ENCODE data around the gene PLTP. TPM values are rescaled to one million over a fixed set of nuclear protein-coding genes. Genes with fewer than 3 reads are reported as not detected.

The PLTP gene
- total RNA-seq, 1 experiment from 2014 or later = 19.8 TPM

DNA sequence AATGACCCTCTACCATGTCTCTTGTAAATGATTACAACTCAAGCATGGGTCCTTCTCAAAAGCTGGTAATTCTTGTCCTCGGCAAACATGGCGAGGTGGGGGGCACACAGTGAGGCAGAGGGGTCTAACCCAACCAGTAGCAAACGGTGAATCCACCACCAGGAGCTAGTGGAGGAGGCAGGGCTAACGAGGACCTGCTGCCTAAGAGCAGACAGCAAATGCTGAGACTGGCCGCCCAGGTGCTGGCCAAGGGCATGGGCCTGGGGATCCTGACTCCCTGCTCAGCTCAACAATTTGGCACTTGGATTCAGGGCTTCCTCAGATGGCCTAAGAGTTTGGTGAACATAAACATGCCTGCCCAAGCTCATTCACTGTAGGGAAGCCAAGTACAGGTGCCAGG, 40.9 kb upstream of the PLTP start:
- Histone ChIP-seq H3K36me3 (ENCODE audit: insufficient read depth, low read length) (peaks cover 9% of the 10 kb centered on the region; the same call in 1 of the 2 replicates), H3K9me2 (replicated peaks; ENCODE audit: insufficient read depth, low read length) (no peaks in the 10 kb centered on the region), H3K27me3 (ENCODE audit: low read length) (no peaks in the 10 kb centered on the region), H3K79me2 (ENCODE audit: low read length) (no peaks in the 10 kb centered on the region), H3K9me3 (ENCODE audit: low read length) (no peaks in the 10 kb centered on the region), H3K4me3 (ENCODE audit: low read length) (no peak overlapping the region), H3K4me2 (ENCODE audit: low read depth, low read length, poor library complexity, severe bottlenecking) (no peak overlapping the region), H2AFZ (ENCODE audit: low read length) (no peak overlapping the region), H3K4me1 (ENCODE audit: low read length) (peaks cover 5% of the 10 kb centered on the region; the same call in 1 of the 2 replicates), H4K20me1 (ENCODE audit: insufficient read depth, low read depth, low read length) (no peaks in the 10 kb centered on the region), H3K9ac (ENCODE audit: low read length) (no peak overlapping the region), H3K27ac (ENCODE audit: low read length) (no peak overlapping the region)
- no peak for DNase-seq

DNA sequence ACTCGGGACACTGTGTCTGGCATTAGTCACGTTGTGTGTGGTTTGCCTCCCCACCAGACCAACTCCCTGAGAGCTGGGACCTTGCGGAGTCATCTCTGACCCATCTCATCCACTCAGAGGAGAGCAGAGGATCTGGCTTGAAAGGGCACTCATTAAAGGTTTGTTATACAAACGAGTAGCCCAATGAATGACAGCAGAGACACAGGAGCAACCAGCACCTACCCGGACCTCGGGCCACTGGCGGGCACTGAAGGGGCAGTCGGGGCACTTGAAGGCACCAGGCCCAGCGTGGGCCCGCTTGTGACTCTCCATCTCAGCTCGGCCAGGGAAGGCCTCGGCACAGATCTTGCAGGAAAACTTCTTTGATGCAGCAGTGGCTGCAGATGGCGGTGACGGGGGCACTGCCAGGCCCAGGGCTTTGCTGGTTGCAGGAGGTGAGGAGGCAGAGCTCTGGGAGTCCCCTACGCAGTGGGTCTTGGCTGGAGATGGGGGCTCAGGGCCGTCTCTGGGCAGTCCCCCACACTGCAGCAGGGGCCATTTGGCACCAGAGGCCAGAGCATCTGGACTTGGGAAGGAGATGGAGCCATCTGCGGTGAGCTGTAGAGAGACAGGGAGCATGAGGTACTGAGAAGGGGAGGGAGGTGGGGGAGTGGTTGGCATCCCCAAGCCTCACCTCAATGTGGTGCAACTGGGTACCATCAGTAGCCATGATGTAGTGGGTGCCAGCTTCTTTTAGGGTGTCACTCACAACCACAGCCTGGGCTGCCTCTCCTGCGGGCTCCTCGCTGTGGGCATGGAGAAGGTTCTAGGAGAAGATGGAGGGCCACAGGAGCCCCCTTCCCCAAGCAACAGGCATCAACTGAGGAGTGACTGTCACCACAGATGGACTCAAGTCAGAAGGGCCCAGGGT, 40.2 kb upstream of the PLTP start:
- Histone ChIP-seq H3K4me1 (ENCODE audit: low read length) (peaks cover 5% of the 10 kb centered on the region; the same call in 1 of the 2 replicates), H2AFZ (ENCODE audit: low read length) (no peak overlapping the region), H3K4me3 (ENCODE audit: low read length) (no peak overlapping the region), H3K4me2 (ENCODE audit: low read depth, low read length, poor library complexity, severe bottlenecking) (no peak overlapping the region), H3K9me2 (replicated peaks; ENCODE audit: insufficient read depth, low read length) (no peaks in the 10 kb centered on the region), H3K9me3 (ENCODE audit: low read length) (no peaks in the 10 kb centered on the region), H3K27ac (ENCODE audit: low read length) (no peak overlapping the region), H4K20me1 (ENCODE audit: insufficient read depth, low read depth, low read length) (no peaks in the 10 kb centered on the region), H3K9ac (ENCODE audit: low read length) (no peak overlapping the region), H3K36me3 (ENCODE audit: insufficient read depth, low read length) (peaks cover 9% of the 10 kb centered on the region; the same call in 1 of the 2 replicates), H3K79me2 (ENCODE audit: low read length) (no peaks in the 10 kb centered on the region), H3K27me3 (ENCODE audit: low read length) (no peaks in the 10 kb centered on the region)
- DNase-seq = no peak

DNA sequence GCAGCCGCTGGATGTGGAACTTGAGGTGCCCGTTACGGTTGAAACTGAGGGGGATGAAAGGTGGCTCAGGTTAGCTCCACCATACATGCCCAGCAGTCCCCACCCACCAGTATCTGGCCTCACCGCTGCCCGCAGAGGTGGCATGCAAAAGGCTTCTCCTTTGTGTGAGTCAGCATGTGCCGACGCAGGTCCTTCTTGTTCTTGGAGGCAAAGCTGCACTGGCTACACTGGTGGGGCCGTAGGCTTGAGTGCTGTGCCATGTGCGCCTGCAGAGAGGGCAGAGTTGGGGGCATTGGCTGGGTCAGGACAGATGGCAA, 38.3 kb upstream of the PLTP start:
- Histone ChIP-seq H3K36me3 (ENCODE audit: insufficient read depth, low read length) (peaks cover 9% of the 10 kb centered on the region), H3K79me2 (ENCODE audit: low read length) (no peaks in the 10 kb centered on the region), H3K9ac (ENCODE audit: low read length) (no peak overlapping the region), H3K9me3 (ENCODE audit: low read length) (no peaks in the 10 kb centered on the region), H4K20me1 (ENCODE audit: insufficient read depth, low read depth, low read length) (no peaks in the 10 kb centered on the region), H3K4me1 (ENCODE audit: low read length) (peaks cover 5% of the 10 kb centered on the region; the same call in 1 of the 2 replicates), H3K27ac (ENCODE audit: low read length) (no peak overlapping the region), H3K9me2 (replicated peaks; ENCODE audit: insufficient read depth, low read length) (no peaks in the 10 kb centered on the region), H3K4me3 (ENCODE audit: low read length) (no peak overlapping the region), H3K4me2 (ENCODE audit: low read depth, low read length, poor library complexity, severe bottlenecking) (no peak overlapping the region), H3K27me3 (ENCODE audit: low read length) (no peaks in the 10 kb centered on the region), H2AFZ (ENCODE audit: low read length) (no peak overlapping the region)
- DNase-seq = no peak

DNA sequence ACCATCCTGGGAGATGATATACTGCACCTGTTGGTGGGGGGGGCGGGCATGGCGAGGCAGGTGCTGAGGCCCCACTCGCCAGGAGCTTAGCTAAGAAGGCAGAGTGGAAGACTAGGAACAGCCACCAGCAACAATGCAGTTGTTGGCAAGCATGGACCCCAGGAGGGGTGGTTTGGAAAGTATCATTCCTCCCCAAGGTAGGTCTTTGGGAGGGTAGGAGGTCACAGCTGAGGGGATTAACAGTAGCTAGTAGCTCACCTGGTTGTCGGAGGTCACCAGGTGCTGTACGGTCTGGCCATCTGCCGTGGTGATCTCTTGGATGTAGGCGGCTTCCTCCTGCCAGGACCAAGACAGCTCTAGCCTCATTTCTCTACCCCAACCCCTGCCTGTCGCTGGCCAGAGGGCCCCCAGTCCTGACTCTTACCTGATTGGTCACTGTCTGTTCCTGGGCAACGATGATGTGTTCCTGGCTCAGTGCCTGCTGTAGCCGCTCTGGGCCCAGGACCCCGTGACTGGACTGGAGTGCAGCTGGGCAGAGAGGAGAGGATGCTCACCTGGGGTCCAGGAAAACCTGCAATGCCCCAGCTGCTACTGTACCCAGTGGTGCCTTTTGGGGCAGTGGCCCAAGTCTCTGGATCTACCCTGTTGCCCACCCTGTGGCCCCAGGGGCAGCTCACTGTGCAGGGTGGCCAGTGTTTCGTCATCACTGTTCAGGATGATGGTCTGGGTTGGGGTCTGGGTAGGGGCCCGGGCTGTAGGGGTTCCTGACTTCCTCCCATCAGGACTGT, 37.8 kb upstream of the PLTP start:
- Histone ChIP-seq H3K9me3 (ENCODE audit: low read length) (no peaks in the 10 kb centered on the region), H4K20me1 (ENCODE audit: insufficient read depth, low read depth, low read length) (no peaks in the 10 kb centered on the region), H3K4me2 (ENCODE audit: low read depth, low read length, poor library complexity, severe bottlenecking) (no peak overlapping the region), H3K9ac (ENCODE audit: low read length) (no peak overlapping the region), H3K27ac (ENCODE audit: low read length) (no peak overlapping the region), H3K27me3 (ENCODE audit: low read length) (no peaks in the 10 kb centered on the region), H3K79me2 (ENCODE audit: low read length) (no peaks in the 10 kb centered on the region), H2AFZ (ENCODE audit: low read length) (no peak overlapping the region), H3K36me3 (ENCODE audit: insufficient read depth, low read length) (peaks cover 11% of the 10 kb centered on the region), H3K4me1 (ENCODE audit: low read length) (peaks cover 5% of the 10 kb centered on the region; the same call in 1 of the 2 replicates), H3K4me3 (ENCODE audit: low read length) (no peak overlapping the region), H3K9me2 (replicated peaks; ENCODE audit: insufficient read depth, low read length) (no peaks in the 10 kb centered on the region)
- DNase-seq = no peak

DNA sequence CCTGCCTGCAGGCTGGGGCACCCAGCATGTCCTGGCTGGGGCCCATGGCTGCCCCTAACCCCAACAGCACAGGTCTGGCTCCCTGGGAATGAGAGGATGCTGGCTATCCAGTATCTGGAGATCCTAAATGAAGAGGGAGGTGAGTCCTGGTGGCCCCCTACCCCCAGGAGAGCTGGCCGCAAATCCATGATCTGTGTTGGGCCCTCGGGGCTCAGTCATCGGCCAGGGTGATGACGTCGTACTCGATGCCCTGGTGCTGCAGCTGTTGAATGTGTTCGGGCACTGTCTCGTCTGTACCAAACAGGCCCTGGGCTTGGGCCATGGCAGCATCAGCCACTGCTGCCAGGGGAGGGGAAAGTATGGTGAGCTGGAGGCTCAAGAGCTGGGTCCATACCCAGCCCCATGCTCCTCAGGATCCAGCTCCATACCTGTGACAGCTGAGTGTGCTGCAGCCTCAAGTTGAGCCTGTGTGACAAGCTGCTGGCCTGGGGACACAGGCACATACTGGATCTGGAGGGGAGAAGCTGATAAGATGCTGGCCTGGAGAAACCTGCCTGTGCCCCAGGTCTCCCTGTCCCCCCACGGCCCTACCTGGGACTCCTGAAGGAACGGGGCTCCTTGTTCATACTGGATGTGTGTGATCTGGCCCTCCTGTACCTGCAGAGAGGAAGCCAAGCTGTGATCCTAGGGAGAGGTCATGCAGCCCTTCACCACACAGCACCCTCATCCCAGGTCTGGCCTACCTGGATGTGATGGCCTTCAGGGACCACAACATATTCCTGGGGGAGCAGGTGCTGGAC, 37.0 kb upstream of the PLTP start:
- Histone ChIP-seq H4K20me1 (ENCODE audit: insufficient read depth, low read depth, low read length) (no peaks in the 10 kb centered on the region), H3K9me3 (ENCODE audit: low read length) (no peaks in the 10 kb centered on the region), H3K9me2 (replicated peaks; ENCODE audit: insufficient read depth, low read length) (no peaks in the 10 kb centered on the region), H3K4me2 (ENCODE audit: low read depth, low read length, poor library complexity, severe bottlenecking) (no peak overlapping the region), H3K4me1 (ENCODE audit: low read length) (peaks cover 5% of the 10 kb centered on the region; the same call in 1 of the 2 replicates), H3K4me3 (ENCODE audit: low read length) (no peak overlapping the region), H2AFZ (ENCODE audit: low read length) (no peak overlapping the region), H3K36me3 (ENCODE audit: insufficient read depth, low read length) (peaks cover 16% of the 10 kb centered on the region), H3K9ac (ENCODE audit: low read length) (no peak overlapping the region), H3K27ac (ENCODE audit: low read length) (no peak overlapping the region), H3K27me3 (ENCODE audit: low read length) (no peaks in the 10 kb centered on the region), H3K79me2 (ENCODE audit: low read length) (no peaks in the 10 kb centered on the region)
- no peak for DNase-seq

DNA sequence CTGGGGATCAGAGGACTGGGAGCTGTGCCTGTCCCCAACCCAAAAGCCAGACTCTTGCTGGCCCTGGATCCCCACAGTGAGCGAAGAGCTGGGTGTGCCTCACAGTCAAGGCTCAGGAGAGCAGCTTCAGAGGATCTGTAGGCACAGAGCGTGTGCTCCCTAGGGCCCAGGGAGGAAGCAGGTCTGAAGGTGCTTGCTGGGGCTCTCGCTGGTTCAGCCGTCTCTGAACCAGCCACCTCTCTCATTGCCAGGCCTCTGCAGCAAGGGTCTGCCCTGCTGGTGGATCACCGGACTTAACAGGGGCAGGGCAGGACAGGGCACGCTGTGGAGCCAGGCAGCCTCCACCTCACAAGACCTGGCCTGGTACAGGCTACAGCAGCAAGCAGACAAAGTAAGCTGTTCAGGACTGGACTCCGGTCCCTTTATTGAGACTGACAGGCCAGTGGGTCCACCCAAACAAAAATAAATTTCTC, 36.3 kb upstream of the PLTP start:
- no peak overlapping the region for H3K9ac ChIP-seq (ENCODE audit: low read length)
- peaks cover 5% of the 10 kb centered on the region; the same call in 1 of the 2 replicates for H3K4me1 ChIP-seq (ENCODE audit: low read length)
- H3K4me3 ChIP-seq (ENCODE audit: low read length) = no peak overlapping the region
- no peak overlapping the region for H3K27ac ChIP-seq (ENCODE audit: low read length)
- peaks cover 16% of the 10 kb centered on the region for H3K36me3 ChIP-seq (ENCODE audit: insufficient read depth, low read length)
- H3K27me3 ChIP-seq (ENCODE audit: low read length) = no peaks in the 10 kb centered on the region
- no peaks in the 10 kb centered on the region for H3K79me2 ChIP-seq (ENCODE audit: low read length)
- no peaks in the 10 kb centered on the region for H3K9me3 ChIP-seq (ENCODE audit: low read length)
- no peak overlapping the region for H2AFZ ChIP-seq (ENCODE audit: low read length)
- H3K4me2 ChIP-seq (ENCODE audit: low read depth, low read length, poor library complexity, severe bottlenecking) = no peak overlapping the region
- H4K20me1 ChIP-seq (ENCODE audit: insufficient read depth, low read depth, low read length) = no peaks in the 10 kb centered on the region
- peak; percentile 61 for DNase-seq
- H3K9me2 ChIP-seq (replicated peaks; ENCODE audit: insufficient read depth, low read length) = no peaks in the 10 kb centered on the region

DNA sequence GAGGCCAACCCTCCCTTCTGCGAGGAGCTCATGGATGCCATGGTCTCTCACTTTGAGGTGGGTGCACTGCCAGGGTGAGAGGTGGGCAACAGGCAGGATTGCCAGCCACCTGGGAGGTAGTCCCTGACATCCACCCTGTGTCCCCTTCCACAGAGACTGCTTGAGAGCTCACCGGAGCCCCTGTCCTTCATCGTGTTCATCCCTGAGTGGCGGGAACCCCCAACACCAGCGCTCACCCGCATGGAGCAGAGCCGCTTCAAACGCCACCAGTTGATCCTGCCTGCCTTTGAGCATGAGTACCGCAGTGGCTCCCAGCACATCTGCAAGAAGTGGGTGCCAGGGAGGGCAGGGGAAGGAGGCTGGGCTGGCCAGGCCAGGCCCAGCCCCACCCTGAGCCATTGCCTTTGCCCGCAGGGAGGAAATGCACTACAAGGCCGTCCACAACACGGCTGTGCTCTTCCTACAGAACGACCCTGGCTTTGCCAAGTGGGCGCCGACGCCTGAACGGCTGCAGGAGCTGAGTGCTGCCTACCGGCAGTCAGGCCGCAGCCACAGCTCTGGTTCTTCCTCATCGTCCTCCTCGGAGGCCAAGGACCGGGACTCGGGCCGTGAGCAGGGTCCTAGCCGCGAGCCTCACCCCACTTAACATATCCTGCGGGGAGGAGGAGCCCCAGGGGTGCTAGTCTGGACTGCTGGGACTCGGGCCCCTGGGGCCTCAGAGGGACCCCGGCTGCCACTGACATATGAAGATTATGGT, 35.3 kb upstream of the PLTP start:
- Histone ChIP-seq H3K36me3 (ENCODE audit: insufficient read depth, low read length) (peaks cover 18% of the 10 kb centered on the region), H3K9ac (ENCODE audit: low read length) (no peak overlapping the region), H3K27me3 (ENCODE audit: low read length) (no peaks in the 10 kb centered on the region), H3K79me2 (ENCODE audit: low read length) (no peaks in the 10 kb centered on the region), H3K4me3 (ENCODE audit: low read length) (no peak overlapping the region), H3K27ac (ENCODE audit: low read length) (no peak overlapping the region), H3K9me3 (ENCODE audit: low read length) (no peaks in the 10 kb centered on the region), H3K4me2 (ENCODE audit: low read depth, low read length, poor library complexity, severe bottlenecking) (no peak overlapping the region), H2AFZ (ENCODE audit: low read length) (no peak overlapping the region), H3K4me1 (ENCODE audit: low read length) (peaks cover 5% of the 10 kb centered on the region; the same call in 1 of the 2 replicates), H3K9me2 (replicated peaks; ENCODE audit: insufficient read depth, low read length) (no peaks in the 10 kb centered on the region), H4K20me1 (ENCODE audit: insufficient read depth, low read depth, low read length) (no peaks in the 10 kb centered on the region)
- no peak for DNase-seq

Data from Karpas-422 (cell line).